ENCODE results near the gene EVPLL. TPM values are rescaled to one million over a fixed set of nuclear protein-coding genes. Genes with fewer than 3 reads are reported as not detected.
"Not testable (repeated sequence)": the region's sequence is repeated elsewhere in the genome, so short reads cannot be mapped to it uniquely, and the experiment has no call there.

The EVPLL gene
- total RNA-seq, 2 donors from 2014 or later: not detected

DNA sequence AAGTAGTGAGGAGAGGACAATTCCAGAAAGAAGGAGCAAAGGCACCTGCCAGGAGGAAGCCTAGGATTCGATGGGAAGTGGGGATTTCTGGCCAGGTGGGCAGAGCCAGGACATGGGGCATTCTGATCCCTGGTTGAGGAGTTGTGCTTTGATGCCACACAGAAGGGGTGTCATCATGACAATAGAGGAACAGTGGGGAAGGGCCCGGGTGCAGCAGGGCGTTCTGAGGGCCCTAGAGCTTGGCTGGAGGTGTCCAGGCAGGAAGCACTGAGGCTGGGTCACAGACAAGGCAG lies 4.3 kb downstream of the EVPLL start:
- DNase-seq (no peak), ATAC-seq (no peak)
- Histone ChIP-seq H3K4me1 (no peaks in the 10 kb centered on the region), H3K9me3 (no peaks in the 10 kb centered on the region), H3K27me3 (no peaks in the 10 kb centered on the region), H3K4me3 (no peak overlapping the region), H3K36me3 (replicated peaks in 1 of 2; ENCODE audit: insufficient read depth in 1 of 2, low read depth in 2 of 2) (no peaks in the 10 kb centered on the region), H3K27ac (no peak overlapping the region)
- TF ChIP-seq, protein P1, sequence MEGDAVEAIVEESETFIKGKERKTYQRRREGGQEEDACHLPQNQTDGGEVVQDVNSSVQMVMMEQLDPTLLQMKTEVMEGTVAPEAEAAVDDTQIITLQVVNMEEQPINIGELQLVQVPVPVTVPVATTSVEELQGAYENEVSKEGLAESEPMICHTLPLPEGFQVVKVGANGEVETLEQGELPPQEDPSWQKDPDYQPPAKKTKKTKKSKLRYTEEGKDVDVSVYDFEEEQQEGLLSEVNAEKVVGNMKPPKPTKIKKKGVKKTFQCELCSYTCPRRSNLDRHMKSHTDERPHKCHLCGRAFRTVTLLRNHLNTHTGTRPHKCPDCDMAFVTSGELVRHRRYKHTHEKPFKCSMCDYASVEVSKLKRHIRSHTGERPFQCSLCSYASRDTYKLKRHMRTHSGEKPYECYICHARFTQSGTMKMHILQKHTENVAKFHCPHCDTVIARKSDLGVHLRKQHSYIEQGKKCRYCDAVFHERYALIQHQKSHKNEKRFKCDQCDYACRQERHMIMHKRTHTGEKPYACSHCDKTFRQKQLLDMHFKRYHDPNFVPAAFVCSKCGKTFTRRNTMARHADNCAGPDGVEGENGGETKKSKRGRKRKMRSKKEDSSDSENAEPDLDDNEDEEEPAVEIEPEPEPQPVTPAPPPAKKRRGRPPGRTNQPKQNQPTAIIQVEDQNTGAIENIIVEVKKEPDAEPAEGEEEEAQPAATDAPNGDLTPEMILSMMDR (IDR thresholded peaks at IDR 0.05): no peak
- TF ChIP-seq POLR2A (IDR thresholded peaks at IDR 0.05): no peak
- 70 to 82% methylated on average over 1 to 3 of the region's 3 CpGs for WGBS, 2 donors
- intact Hi-C loops (cut with DNase I): no loop called here

DNA sequence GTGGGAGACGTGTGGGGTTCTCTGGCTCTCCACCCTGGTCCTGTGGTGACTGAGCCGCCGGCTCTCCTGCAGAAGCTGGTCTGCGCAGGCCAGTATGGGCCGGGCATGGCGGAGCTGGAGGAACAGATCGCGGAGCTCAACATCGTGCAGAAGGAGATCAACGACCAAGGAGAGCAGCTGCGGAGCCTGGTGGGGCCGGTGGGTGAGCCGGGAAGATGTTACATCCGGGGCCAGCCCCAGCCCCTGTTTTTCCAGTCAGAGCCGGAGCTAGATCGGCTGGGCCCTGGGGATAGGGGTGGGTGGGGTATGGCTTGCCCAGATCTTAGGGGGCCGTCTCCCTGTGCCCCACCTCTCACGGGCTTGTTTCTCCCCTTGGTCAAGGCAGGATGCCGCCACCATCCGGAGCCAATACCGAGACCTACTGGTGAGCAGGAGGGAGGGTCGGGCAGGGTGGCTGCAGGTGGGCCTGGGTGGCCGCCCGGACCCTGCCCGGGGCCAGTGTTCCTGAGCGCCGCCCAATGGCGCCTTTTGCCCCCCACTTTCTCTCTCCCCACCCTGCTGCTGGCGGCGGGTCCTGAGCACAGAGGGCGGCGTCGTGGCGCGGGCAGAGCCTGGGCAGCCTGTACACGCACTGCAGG lies 5.0 kb downstream of the EVPLL start:
- DNase-seq: no peak
- WGBS, 2 donors: 50 to 65% methylated on average over 14 to 34 of the region's 36 CpGs
- TF ChIP-seq POLR2A (IDR thresholded peaks at IDR 0.05): no peak
- TF ChIP-seq, protein P1 (IDR thresholded peaks at IDR 0.05): no peak

GRCh38 chr17:18383079-18383481 lies 5.5 kb downstream of the EVPLL start:
- H3K27ac ChIP-seq; ATAC-seq; H3K4me1 ChIP-seq; H3K4me3 ChIP-seq; intact Hi-C loops (cut with DNase I); H3K27me3 ChIP-seq; H3K9me3 ChIP-seq; H3K36me3 ChIP-seq (replicated peaks in 1 of 2; ENCODE audit: insufficient read depth in 1 of 2, low read depth in 2 of 2); DNase-seq: not testable (repeated sequence)
- 9% methylated on average over 22 of the region's 36 CpGs; no CpG with 5 or more reads in 1 of the 2 donors for WGBS, 2 donors

More for the DNA sequence above, 5.0 kb downstream of the EVPLL start:
- no peaks in the 10 kb centered on the region for H3K36me3 ChIP-seq (replicated peaks in 1 of 2; ENCODE audit: insufficient read depth in 1 of 2, low read depth in 2 of 2)
- H3K4me1 ChIP-seq: no peaks in the 10 kb centered on the region
- intact Hi-C loops (cut with DNase I): no loop called here
- no peak for ATAC-seq
- H3K27me3 ChIP-seq: no peaks in the 10 kb centered on the region
- H3K9me3 ChIP-seq: no peaks in the 10 kb centered on the region
- H3K27ac ChIP-seq: no peak overlapping the region
- no peak overlapping the region for H3K4me3 ChIP-seq

- H3K4me1 ChIP-seq; H3K9me3 ChIP-seq; H3K4me3 ChIP-seq; H3K27ac ChIP-seq; ATAC-seq; intact Hi-C loops (cut with DNase I); DNase-seq; H3K27me3 ChIP-seq; H3K36me3 ChIP-seq (replicated peaks in 1 of 2; ENCODE audit: insufficient read depth in 1 of 2, low read depth in 2 of 2): not testable (repeated sequence)
- 66 to 72% methylated on average over 7 of the region's 7 CpGs for WGBS, 2 donors
Measured at GRCh38 chr17:18384271-18384670, 6.7 kb downstream of the EVPLL start.

- H3K27me3 ChIP-seq; H3K4me3 ChIP-seq; H3K4me1 ChIP-seq; H3K9me3 ChIP-seq; ATAC-seq; H3K36me3 ChIP-seq (replicated peaks in 1 of 2; ENCODE audit: insufficient read depth in 1 of 2, low read depth in 2 of 2); DNase-seq; H3K27ac ChIP-seq; intact Hi-C loops (cut with DNase I): not testable (repeated sequence)
- 70% methylated on average over 5 of the region's 5 CpGs; no CpG with 5 or more reads in 1 of the 2 donors for WGBS, 2 donors
Measured at GRCh38 chr17:18387583-18387982, 10.0 kb downstream of the EVPLL start.

DNA sequence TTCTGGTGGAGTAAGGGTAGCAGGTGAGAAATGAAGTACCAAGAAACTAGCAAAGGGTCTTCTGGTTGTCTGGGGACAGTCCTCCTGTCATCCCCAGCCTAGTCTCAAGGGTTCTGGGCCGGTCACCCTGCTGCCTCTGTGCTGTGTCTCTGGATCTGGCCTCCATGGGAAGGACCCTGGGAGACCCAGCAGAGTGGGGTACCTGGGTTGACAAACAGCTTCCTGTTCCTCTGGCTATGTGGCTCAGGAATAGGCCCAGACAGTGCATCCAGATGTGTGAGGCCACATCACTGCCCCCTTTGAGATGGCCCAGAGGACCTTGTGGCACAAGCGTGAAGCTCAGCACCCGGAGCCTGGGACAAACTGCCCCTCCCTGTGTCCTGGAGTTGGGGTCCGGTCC lies 10.7 kb downstream of the EVPLL start:
- H3K27me3 ChIP-seq; H3K4me1 ChIP-seq; H3K36me3 ChIP-seq (replicated peaks in 1 of 2; ENCODE audit: insufficient read depth in 1 of 2, low read depth in 2 of 2); DNase-seq; intact Hi-C loops (cut with DNase I); H3K4me3 ChIP-seq; H3K27ac ChIP-seq; H3K9me3 ChIP-seq; ATAC-seq: not testable (repeated sequence)
- WGBS, 2 donors: 74% methylated on average over 3 of the region's 4 CpGs; no CpG with 5 or more reads in 1 of the 2 donors

DNA sequence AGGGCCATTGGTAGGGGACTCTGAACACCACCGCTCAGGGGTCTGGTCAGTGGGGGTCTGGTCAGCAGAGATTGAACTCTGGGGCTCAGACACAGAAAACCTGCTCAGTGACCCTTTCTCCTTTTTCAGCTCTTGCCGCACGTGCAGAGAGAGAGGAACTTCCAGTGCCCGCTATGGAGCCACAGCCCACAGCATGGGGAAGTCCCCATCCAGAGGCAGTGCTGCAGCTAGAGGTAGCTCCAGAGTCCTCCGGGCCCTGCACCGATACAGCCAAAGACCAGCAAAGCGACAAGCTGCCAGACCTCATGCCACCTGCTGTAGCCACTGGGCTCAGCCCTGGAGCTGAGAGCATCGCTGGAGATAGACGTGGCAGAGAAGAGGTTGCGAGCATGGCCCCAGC lies 11.2 kb downstream of the EVPLL start:
- H3K27ac ChIP-seq; ATAC-seq; H3K4me3 ChIP-seq; H3K27me3 ChIP-seq; intact Hi-C loops (cut with DNase I); DNase-seq; H3K36me3 ChIP-seq (replicated peaks in 1 of 2; ENCODE audit: insufficient read depth in 1 of 2, low read depth in 2 of 2); H3K4me1 ChIP-seq; H3K9me3 ChIP-seq: not testable (repeated sequence)
- WGBS, 2 donors: 86% methylated on average over 1 of the region's 10 CpGs; no CpG with 5 or more reads in 1 of the 2 donors

DNA sequence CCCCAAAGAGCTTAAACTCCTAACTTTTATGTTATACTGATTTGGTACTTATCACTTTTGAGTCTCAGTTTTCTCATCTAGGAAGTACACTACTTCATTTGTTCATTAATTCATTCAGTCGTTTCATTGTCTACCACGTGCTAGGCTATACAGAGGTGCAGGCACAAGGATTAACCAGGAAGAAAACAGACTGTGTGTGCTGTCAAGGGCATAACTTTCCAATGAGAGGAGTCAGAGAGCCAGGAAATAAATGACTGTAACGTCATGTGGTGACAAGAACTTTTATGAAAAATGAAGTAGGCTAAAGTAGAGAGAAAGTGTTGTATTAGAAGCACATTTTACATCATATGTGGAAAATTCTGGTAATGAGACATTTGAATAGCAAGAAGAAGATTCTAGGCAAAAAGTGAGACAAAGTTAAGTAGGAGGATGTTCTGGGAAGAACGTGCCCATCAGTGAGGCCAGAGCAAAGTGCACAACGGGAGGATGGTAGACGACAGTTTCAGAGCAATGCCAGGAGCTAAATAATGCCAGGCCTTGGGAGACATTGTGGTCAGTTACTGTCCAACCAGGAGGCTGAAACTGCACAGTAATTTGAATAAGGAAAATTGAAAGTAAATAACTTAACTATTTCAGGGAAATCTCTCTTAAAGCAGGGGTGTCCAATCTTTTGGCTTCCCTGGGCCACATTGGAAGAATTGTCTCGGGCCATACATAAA lies 24.5 kb downstream of the EVPLL start:
- H3K27ac ChIP-seq; H3K4me3 ChIP-seq; H3K4me1 ChIP-seq; H3K36me3 ChIP-seq (replicated peaks in 1 of 2; ENCODE audit: insufficient read depth in 1 of 2, low read depth in 2 of 2); ATAC-seq; intact Hi-C loops (cut with DNase I); DNase-seq; H3K27me3 ChIP-seq; H3K9me3 ChIP-seq: not testable (repeated sequence)
- 38 to 47% methylated on average over 7 of the region's 7 CpGs for WGBS, 2 donors

DNA sequence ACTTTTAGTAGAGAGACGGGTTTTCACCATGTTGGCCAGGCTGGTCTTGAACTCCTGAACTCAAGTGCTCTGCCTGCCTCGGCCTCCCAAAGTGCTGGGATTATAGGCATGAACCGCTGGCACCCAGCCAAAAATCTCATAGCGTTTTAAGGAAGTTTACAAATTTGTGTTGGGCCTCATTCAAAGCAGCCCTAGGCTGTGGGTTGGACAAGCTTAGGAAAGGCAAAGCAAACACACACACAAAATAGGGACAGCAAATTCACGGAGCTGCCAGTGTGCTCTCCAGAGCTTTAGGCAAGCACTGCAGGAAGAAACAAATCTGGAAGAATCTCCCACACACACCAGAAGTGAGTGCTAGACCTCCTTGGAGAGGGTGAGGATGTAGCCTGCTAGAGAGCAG lies 25.6 kb downstream of the EVPLL start:
- ATAC-seq: not testable (repeated sequence)
- 9% methylated on average over 4 of the region's 5 CpGs; no CpG with 5 or more reads in 1 of the 2 donors for WGBS, 2 donors

DNA sequence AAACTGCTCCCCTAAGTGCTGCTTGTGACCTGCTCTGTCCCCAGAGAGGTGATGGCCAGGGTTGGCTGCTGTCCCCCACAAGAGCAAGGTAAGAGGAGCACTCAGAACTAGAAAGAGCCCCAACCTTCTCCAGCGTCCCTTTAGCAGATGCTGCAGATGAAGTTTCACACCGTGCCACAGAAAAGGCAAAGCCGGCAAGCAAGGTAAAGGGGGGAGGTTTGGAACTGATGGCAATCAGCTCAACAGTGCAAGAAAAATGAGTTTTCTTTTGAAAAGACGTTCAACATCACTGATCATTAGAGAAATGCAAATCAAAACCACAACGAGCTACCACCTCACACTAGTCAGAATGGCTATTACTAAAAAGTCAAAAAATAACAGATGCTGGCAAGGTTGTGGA lies 26.0 kb downstream of the EVPLL start:
- H3K27me3 ChIP-seq; ATAC-seq; H3K36me3 ChIP-seq (replicated peaks in 1 of 2; ENCODE audit: insufficient read depth in 1 of 2, low read depth in 2 of 2); intact Hi-C loops (cut with DNase I); DNase-seq; H3K4me1 ChIP-seq; H3K27ac ChIP-seq; H3K9me3 ChIP-seq; H3K4me3 ChIP-seq: not testable (repeated sequence)
- no CpG with 5 or more reads among the region's 5 CpGs for WGBS, 2 donors

More for the DNA sequence above, 25.6 kb downstream of the EVPLL start:
- H3K9me3 ChIP-seq; H3K4me1 ChIP-seq; intact Hi-C loops (cut with DNase I); H3K27ac ChIP-seq; H3K4me3 ChIP-seq; H3K36me3 ChIP-seq (replicated peaks in 1 of 2; ENCODE audit: insufficient read depth in 1 of 2, low read depth in 2 of 2); DNase-seq; H3K27me3 ChIP-seq: not testable (repeated sequence)
